ENCODE measurements around the gene WDFY3.

The WDFY3 gene

DNA sequence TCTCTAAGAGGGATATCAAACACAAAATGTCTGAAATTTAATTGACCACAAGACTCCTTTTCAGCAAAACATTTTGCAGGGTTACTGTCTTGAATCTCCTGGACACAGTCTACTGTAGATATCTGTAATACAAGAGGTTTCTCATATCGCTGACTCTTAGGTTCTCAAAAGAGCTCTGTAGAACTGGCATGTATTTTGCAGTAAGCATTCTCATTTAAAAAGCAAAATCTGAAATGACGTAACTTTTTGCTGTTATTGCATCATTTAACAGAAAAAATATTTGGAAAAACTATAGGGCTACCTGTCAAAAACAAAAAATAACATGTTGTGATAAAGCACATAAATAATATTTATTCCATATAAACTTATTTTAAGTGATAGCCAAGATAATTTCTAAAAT, 269.3 kb downstream of the WDFY3 start:
- TF ChIP-seq, protein P1, sequence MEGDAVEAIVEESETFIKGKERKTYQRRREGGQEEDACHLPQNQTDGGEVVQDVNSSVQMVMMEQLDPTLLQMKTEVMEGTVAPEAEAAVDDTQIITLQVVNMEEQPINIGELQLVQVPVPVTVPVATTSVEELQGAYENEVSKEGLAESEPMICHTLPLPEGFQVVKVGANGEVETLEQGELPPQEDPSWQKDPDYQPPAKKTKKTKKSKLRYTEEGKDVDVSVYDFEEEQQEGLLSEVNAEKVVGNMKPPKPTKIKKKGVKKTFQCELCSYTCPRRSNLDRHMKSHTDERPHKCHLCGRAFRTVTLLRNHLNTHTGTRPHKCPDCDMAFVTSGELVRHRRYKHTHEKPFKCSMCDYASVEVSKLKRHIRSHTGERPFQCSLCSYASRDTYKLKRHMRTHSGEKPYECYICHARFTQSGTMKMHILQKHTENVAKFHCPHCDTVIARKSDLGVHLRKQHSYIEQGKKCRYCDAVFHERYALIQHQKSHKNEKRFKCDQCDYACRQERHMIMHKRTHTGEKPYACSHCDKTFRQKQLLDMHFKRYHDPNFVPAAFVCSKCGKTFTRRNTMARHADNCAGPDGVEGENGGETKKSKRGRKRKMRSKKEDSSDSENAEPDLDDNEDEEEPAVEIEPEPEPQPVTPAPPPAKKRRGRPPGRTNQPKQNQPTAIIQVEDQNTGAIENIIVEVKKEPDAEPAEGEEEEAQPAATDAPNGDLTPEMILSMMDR (conservative IDR thresholded peaks at IDR 0.05): no peak
- no peak for TF ChIP-seq ZFX (IDR thresholded peaks at IDR 0.05)
- peak overlapping the region; percentile 47; the same call in 1 of the 2 replicates for H3K27ac ChIP-seq

DNA sequence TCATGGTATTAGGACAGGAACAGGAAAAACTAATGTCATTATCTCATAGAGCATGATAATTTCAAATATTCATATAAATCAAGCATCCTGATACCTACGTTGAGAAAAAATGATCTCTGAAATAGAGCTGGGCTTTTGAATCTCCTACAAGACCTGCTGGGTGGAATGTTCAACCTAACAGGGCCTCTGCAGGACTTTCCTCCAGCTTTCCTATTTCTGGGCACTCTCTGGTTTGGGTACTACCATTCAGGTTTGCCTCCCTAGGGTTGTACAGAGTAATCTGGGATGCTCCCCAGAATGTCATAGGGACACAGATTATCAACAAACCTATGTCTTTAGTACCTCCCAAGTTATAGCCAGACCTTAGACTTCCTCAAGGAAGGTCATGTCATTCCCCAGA, 274.7 kb downstream of the WDFY3 start:
- no peak overlapping the region for H3K27ac ChIP-seq
- TF ChIP-seq, protein P1 (conservative IDR thresholded peaks at IDR 0.05): no peak
- no peak for TF ChIP-seq ZFX (IDR thresholded peaks at IDR 0.05)

DNA sequence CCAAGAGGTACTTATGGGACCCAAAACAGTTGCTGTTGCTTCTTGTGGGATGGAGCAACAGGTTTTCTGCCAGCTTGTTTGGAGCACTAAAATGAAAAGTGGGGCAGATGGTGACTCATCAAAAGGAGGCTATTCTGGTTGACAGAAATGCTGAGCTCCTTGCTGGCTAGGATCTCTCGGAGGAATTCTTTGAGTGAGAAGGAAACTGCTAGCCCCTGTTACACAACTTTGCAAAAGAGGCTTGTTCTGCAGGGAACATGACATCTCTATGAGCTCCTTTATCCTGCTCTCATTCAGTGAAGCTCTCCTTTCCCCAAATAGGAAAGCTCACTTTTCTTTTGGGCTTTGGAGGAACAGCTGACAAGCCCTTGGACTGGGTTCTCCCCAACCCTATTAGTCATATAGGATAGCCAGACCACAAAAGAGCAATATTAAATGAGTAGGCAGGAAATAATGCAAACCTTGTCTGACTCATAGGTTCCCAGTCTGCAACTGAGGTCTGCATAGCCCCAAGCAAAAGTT, 275.3 kb downstream of the WDFY3 start:
- no peak overlapping the region for H3K27ac ChIP-seq
- TF ChIP-seq ZFX (IDR thresholded peaks at IDR 0.05): no peak
- TF ChIP-seq, protein P1 (conservative IDR thresholded peaks at IDR 0.05): no peak

DNA sequence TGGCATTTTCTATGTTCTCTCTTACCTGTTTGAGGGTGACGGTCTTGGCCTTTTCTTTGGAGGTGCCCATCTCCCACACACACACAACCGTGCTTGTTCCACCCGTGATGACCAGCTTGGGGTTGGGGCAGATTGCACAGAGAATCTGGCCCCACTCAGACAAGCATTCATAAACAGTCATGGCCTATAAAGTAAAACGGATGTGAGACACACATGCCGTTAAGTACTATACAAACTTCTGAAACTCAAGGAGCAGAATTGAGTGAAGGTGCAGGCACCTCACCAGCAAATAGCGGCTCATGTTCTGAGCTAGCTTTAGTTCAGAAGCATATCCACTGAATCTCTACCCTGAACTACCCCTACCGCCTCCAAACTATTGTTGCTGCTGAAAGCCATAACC, 276.0 kb downstream of the WDFY3 start:
- no peak for TF ChIP-seq ZFX (IDR thresholded peaks at IDR 0.05)
- TF ChIP-seq, protein P1 (conservative IDR thresholded peaks at IDR 0.05): no peak
- no peak overlapping the region for H3K27ac ChIP-seq

DNA sequence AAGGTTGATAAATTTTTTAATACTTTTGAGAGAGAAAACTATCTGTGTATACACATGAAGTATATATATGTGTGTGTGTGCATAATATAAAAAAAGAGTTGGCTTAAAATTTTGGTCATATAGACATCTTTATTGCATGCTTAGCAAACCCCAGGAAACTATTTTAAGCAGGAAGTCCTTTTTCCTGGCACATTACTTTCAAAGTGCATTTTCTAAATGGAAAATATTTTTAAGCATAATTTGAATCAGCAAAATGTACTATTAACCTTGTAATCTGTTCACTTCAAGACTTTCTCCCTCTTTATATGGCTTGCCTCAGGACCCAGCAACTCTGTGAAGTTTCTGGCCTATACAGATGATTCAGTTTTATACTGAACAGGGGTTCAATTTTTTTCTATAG, 277.3 kb downstream of the WDFY3 start:
- no peak overlapping the region for H3K27ac ChIP-seq
- TF ChIP-seq ZFX (IDR thresholded peaks at IDR 0.05): no peak
- TF ChIP-seq, protein P1 (conservative IDR thresholded peaks at IDR 0.05): no peak

DNA sequence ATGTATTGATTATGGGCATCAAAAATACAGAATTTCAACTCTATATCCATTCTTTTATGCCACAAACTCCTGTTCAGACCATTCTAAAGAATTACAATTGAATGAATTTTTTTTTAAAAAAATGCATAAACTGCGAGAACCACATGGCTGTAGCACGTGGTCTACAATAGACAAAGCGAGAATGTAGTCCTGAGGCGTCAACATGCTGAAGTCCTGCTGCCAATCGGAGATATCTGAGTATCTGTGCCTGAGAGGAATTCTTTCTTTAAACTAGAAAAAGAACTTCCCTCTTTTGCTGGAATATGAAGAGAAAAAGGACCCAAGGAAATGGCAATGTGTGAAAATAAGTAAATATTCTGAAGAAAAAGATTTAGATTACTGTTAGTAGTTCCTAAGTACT, 277.9 kb downstream of the WDFY3 start:
- TF ChIP-seq ZFX (IDR thresholded peaks at IDR 0.05): no peak
- TF ChIP-seq, protein P1 (conservative IDR thresholded peaks at IDR 0.05): no peak
- H3K27ac ChIP-seq: no peak overlapping the region

DNA sequence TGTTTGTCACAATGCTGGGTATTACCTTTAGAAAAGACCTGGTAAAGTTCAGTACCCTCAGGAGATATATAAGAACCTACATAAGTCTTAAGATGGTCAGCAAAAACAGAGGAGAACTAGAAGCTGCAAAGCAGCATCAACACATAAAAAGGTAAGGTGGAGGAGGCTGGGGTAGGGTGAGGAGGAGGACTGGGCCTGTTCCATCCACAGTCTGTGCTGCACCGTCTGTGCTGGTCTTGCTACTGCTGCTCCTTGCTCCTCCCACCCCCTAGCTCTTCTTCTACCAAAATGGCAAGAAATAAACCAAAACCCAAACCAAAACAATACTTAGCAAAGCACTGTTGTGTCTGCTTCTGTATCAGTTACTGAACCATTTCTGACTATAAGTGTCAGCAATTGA, 281.4 kb downstream of the WDFY3 start:
- no peak overlapping the region for H3K27ac ChIP-seq
- TF ChIP-seq ZFX (IDR thresholded peaks at IDR 0.05): no peak
- TF ChIP-seq, protein P1 (conservative IDR thresholded peaks at IDR 0.05): no peak

All from C4-2B (cell line).